Gastroesophageal sphincter (tissue), 3 donors: ENCODE results near the gene MSLN.

Experiments
- EP300 ChIP-seq: sonication (generic); formaldehyde crosslinking; IDR thresholded peaks from one replicate; pipeline ENCODE4 v1.6.1; 2017; ENCODE audit warnings: antibody characterized with exemption, mild to moderate bottlenecking
- POLR2A ChIP-seq, 2 donors: fragments of 450-650 bp; IDR thresholded peaks; one replicate each; pipeline ENCODE4 v1.6.1; 2017; ENCODE audit warnings: antibody characterized with exemption in 2 of 2, mild to moderate bottlenecking in 2 of 2, moderate library complexity in 1 of 2
- POLR2AphosphoS5 ChIP-seq: sonication (generic); formaldehyde crosslinking; IDR thresholded peaks from one replicate; pipeline ENCODE4 v1.6.1; 2017; ENCODE audit warnings: antibody characterized with exemption
- TF ChIP-seq, protein P1 (sequence below), 4 experiments: fragments of 200-600 bp in 2 of 4; fragments of 450-650 bp in 2 of 4; sonication (generic) in 1 of 4; IDR thresholded peaks; one replicate each; pipeline ENCODE4 v1.5.1; 2017 to 2019; ENCODE audit warnings: antibody characterized with exemption in 4 of 4, mild to moderate bottlenecking in 2 of 4, moderate library complexity in 2 of 4

DNA sequence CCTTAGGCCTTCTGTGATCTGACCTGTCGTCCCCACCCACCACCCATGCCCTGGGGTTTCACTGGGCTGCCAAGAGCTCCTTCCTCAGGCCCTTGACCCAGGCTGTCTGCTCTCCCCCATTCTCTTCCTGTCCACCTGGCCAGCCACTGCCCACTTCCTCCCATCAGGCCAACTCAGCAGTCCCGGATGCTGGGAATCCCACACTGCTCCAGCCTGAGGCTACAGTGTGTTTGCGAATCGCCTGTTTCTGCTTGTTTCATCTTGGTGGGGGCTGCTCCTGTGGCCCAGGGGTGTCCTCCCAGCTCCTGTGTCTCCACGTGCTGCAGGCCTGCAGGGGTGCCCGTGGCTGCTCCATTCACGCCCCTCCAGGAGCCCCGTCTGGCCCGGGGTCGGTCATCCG is 46.5 kb upstream of the MSLN start:
- TF ChIP-seq, protein P1, sequence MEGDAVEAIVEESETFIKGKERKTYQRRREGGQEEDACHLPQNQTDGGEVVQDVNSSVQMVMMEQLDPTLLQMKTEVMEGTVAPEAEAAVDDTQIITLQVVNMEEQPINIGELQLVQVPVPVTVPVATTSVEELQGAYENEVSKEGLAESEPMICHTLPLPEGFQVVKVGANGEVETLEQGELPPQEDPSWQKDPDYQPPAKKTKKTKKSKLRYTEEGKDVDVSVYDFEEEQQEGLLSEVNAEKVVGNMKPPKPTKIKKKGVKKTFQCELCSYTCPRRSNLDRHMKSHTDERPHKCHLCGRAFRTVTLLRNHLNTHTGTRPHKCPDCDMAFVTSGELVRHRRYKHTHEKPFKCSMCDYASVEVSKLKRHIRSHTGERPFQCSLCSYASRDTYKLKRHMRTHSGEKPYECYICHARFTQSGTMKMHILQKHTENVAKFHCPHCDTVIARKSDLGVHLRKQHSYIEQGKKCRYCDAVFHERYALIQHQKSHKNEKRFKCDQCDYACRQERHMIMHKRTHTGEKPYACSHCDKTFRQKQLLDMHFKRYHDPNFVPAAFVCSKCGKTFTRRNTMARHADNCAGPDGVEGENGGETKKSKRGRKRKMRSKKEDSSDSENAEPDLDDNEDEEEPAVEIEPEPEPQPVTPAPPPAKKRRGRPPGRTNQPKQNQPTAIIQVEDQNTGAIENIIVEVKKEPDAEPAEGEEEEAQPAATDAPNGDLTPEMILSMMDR (IDR thresholded peaks at IDR 0.05) = no peak
- TF ChIP-seq POLR2A (IDR thresholded peaks at IDR 0.05) = no peak
- TF ChIP-seq EP300 = no peak
- no peak for TF ChIP-seq POLR2AphosphoS5
